GM10266 (cell line): ENCODE data around the gene RBM26.

Source experiments
- DNase-seq: peaks from one replicate; pipeline ENCODE4 v3.0.0; 2012; ENCODE audit errors: extremely low spot score
- CTCF ChIP-seq: IDR thresholded peaks from 2 replicates; pipeline ENCODE4 v1.5.1; 2012; ENCODE audit warnings: mild to moderate bottlenecking, low read depth; ENCODE audit not compliant: control insufficient read depth, insufficient read depth; ENCODE audit errors: missing control alignments

RBM26 gene

GRCh38 chr13:79402074-79402635 is 3.9 kb downstream of the RBM26 start:
- no peak for DNase-seq
- no peak for TF ChIP-seq CTCF

- peak; percentile 39 for DNase-seq
Observed at GRCh38 chr13:79401259-79402070, 4.6 kb downstream of the RBM26 start.

GRCh38 chr13:79398915-79399314 is 7.1 kb downstream of the RBM26 start:
- TF ChIP-seq CTCF = no peak
- no peak for DNase-seq

More at GRCh38 chr13:79401259-79402070, 4.6 kb downstream of the RBM26 start:
- no peak for TF ChIP-seq CTCF

- no peak for TF ChIP-seq CTCF
- no peak for DNase-seq
Observed at GRCh38 chr13:79398127-79398526, 7.9 kb downstream of the RBM26 start.

- no peak for DNase-seq
Observed at GRCh38 chr13:79395881-79396280, 10.2 kb downstream of the RBM26 start.

GRCh38 chr13:79393564-79394249 is 12.3 kb downstream of the RBM26 start:
- no peak for DNase-seq
- no peak for TF ChIP-seq CTCF

More at GRCh38 chr13:79395881-79396280, 10.2 kb downstream of the RBM26 start:
- no peak for TF ChIP-seq CTCF
